Gastrocnemius medialis (tissue), 4 donors: ENCODE measurements around the gene WDR12.

Experiments
- CTCF ChIP-seq, 5 experiments: fragments of 450-650 bp in 3 of 5; fragments of 200-600 bp in 2 of 5; sonication (generic) in 2 of 5; IDR thresholded peaks in 4 of 5; conservative IDR thresholded peaks in 1 of 5; 1 replicate in 4 of 5; 2 replicates in 1 of 5; pipeline ENCODE4 v1.5.1; 2016 to 2019; ENCODE audit warnings: antibody characterized with exemption in 5 of 5, mild to moderate bottlenecking in 3 of 5, moderate library complexity in 3 of 5
- POLR2A ChIP-seq, 2 donors: fragments of 450-650 bp; IDR thresholded peaks; one replicate each; pipeline ENCODE4 v1.6.1; 2017; ENCODE audit warnings: antibody characterized with exemption in 2 of 2, mild to moderate bottlenecking in 2 of 2, moderate library complexity in 2 of 2

GRCh38 chr2:202883987-202884675, 27.3 kb downstream of the WDR12 start:
- TF ChIP-seq POLR2A (IDR thresholded peaks at IDR 0.05), result no peak
- no peak for TF ChIP-seq CTCF (IDR thresholded peaks at IDR 0.05 in 4 of 5, conservative IDR thresholded peaks at IDR 0.05 in 1 of 5)
